WTC11 (cell line): ENCODE data around the gene TRIP13. TPM values are rescaled to one million over a fixed set of nuclear protein-coding genes. Genes with fewer than 3 reads are reported as not detected.

Experiments
- ATAC-seq: fragments of 200-7000 bp; cut with Tn5 transposase; 2 replicates; pipeline ENCODE4 v1.10.0; 2021; ENCODE audit warnings: mild to moderate bottlenecking, moderate library complexity
- CTCF ChIA-PET: fragments of 300-600 bp; sonication (Branson Sonifier 250); formaldehyde crosslinking; loops from one replicate; lab custom pipeline; 2021; ENCODE audit warnings: antibody characterized with exemption; lab: Charles Lee
- POLR2A ChIA-PET: fragments of 350-600 bp; sonication (Branson Sonifier 250); formaldehyde crosslinking; loops from one replicate; lab custom pipeline; 2021; ENCODE audit warnings: antibody characterized with exemption; lab: Charles Lee
- DNase-seq: peaks from one replicate; pipeline ENCODE4 v3.0.0; 2021; ENCODE audit warnings: low spot score
- H3K27ac Mint-ChIP-seq: 2 replicates; pipeline ENCODE4 v1.8.0; 2021; ENCODE audit warnings: mixed read lengths
- H3K27me3 Mint-ChIP-seq: 2 replicates; pipeline ENCODE4 v1.8.0; 2021; ENCODE audit warnings: low read depth, mild to moderate bottlenecking, moderate library complexity, mixed read lengths
- H3K36me3 Mint-ChIP-seq: 2 replicates; pipeline ENCODE4 v1.8.0; 2021; ENCODE audit warnings: mixed read lengths
- H3K4me1 Mint-ChIP-seq: 2 replicates; pipeline ENCODE4 v1.8.0; 2022; ENCODE audit warnings: mixed read lengths
- H3K4me3 Mint-ChIP-seq: 2 replicates; pipeline ENCODE4 v1.8.0; 2021; ENCODE audit warnings: mild to moderate bottlenecking, moderate library complexity, mixed read lengths
- H3K9me3 Mint-ChIP-seq: 2 replicates; pipeline ENCODE4 v1.8.0; 2021; ENCODE audit warnings: mixed read lengths
- CDX4 ChIP-seq: fragments of 250-450 bp; sonication (Bioruptor Pico); IDR thresholded peaks from 2 replicates; pipeline ENCODE4 v1.9.0; 2021; ENCODE audit warnings: moderate library complexity, mild to moderate bottlenecking, inconsistent platforms, borderline replicate concordance
- E2F1 ChIP-seq: sonication (generic); formaldehyde crosslinking; IDR thresholded peaks from 2 replicates; pipeline ENCODE4 v1.8.0; 2022; ENCODE audit warnings: mild to moderate bottlenecking, missing genetic modification reagents
- E2F4 ChIP-seq: sonication (generic); formaldehyde crosslinking; IDR thresholded peaks from 2 replicates; pipeline ENCODE4 v1.8.1; 2022; ENCODE audit warnings: low read depth, mild to moderate bottlenecking, moderate library complexity, missing genetic modification reagents, borderline replicate concordance
- ELF4 ChIP-seq: sonication (generic); formaldehyde crosslinking; IDR thresholded peaks from 2 replicates; pipeline ENCODE4 v1.8.1; 2022; ENCODE audit warnings: low read depth, mild to moderate bottlenecking, moderate library complexity, missing genetic modification reagents
- GABPB1 ChIP-seq: sonication (generic); formaldehyde crosslinking; IDR thresholded peaks from 2 replicates; pipeline ENCODE4 v1.8.1; 2023; ENCODE audit warnings: mild to moderate bottlenecking, missing genetic modification reagents
- HMGA2 ChIP-seq: fragments of 250-450 bp; sonication (Bioruptor Pico); IDR thresholded peaks from 2 replicates; pipeline ENCODE4 v1.4.0; 2021; ENCODE audit warnings: mild to moderate bottlenecking, moderate library complexity
- IRF1 ChIP-seq: sonication (generic); formaldehyde crosslinking; IDR thresholded peaks from 2 replicates; pipeline ENCODE4 v1.8.0; 2023; ENCODE audit warnings: missing genetic modification reagents
- KAT7 ChIP-seq: sonication (generic); formaldehyde crosslinking; IDR thresholded peaks from 2 replicates; pipeline ENCODE4 v1.8.1; 2023; ENCODE audit warnings: missing genetic modification reagents, mild to moderate bottlenecking, borderline replicate concordance
- NR1H2 ChIP-seq: sonication (generic); formaldehyde crosslinking; IDR thresholded peaks from 2 replicates; pipeline ENCODE4 v1.9.0; 2021; ENCODE audit warnings: mild to moderate bottlenecking, moderate library complexity, missing genetic modification reagents
- NR3C1 ChIP-seq: sonication (generic); formaldehyde crosslinking; conservative IDR thresholded peaks from 2 replicates; pipeline ENCODE4 v1.8.1; 2023; ENCODE audit warnings: low read depth, mild to moderate bottlenecking, missing genetic modification reagents
- OVOL2 ChIP-seq: fragments of 250-450 bp; sonication (Bioruptor Pico); IDR thresholded peaks from 2 replicates; pipeline ENCODE4 v1.9.0; 2021; ENCODE audit warnings: mild to moderate bottlenecking, borderline replicate concordance
- PRDM15 ChIP-seq: sonication (generic); formaldehyde crosslinking; IDR thresholded peaks from 2 replicates; pipeline ENCODE4 v1.8.0; 2022; ENCODE audit warnings: missing genetic modification reagents
- PREB ChIP-seq: sonication (generic); formaldehyde crosslinking; IDR thresholded peaks from 2 replicates; pipeline ENCODE4 v1.8.1; 2022; ENCODE audit warnings: mild to moderate bottlenecking, missing genetic modification reagents, moderate library complexity, borderline replicate concordance
- RELA ChIP-seq: sonication (generic); formaldehyde crosslinking; IDR thresholded peaks from 2 replicates; pipeline ENCODE4 v1.8.1; 2022; ENCODE audit warnings: missing genetic modification reagents, mild to moderate bottlenecking, borderline replicate concordance
- ZNF263 ChIP-seq: sonication (generic); formaldehyde crosslinking; IDR thresholded peaks from 2 replicates; pipeline ENCODE4 v1.8.1; 2022; ENCODE audit warnings: low read depth, mild to moderate bottlenecking, moderate library complexity, missing genetic modification reagents
- ZNF396 ChIP-seq: fragments of 250-450 bp; sonication (Bioruptor Pico); IDR thresholded peaks from 2 replicates; pipeline ENCODE4 v1.8.0; 2021; ENCODE audit warnings: mild to moderate bottlenecking, moderate library complexity, borderline replicate concordance
- ZNF512 ChIP-seq: sonication (generic); formaldehyde crosslinking; IDR thresholded peaks from 2 replicates; pipeline ENCODE4 v1.8.1; 2022; ENCODE audit warnings: missing genetic modification reagents, borderline replicate concordance
- total RNA-seq: library from RNA; stranded (reverse); gene quantifications from 3 replicates; pipeline ENCODE4 v1.2.3, GENCODE V29; 2021

TRIP13 gene
- total RNA-seq, 1 experiment from 2014 or later = 33.7 TPM

GRCh38 chr5:884345-885126 lies 8.1 kb upstream of the TRIP13 start:
- ChIA-PET CTCF (interaction anchor here (1.2 kb wide), 1 partner anchor 39 kb away, joined by 3 read pairs; no protein-coding TSS in a partner anchor), POLR2A (no interaction called here)
- Mint-ChIP-seq H3K27ac (no peak overlapping the region), H3K4me1 (no peaks in the 10 kb centered on the region), H3K27me3 (no peaks in the 10 kb centered on the region), H3K36me3 (peaks cover 90% of the 10 kb centered on the region), H3K4me3 (no peak overlapping the region), H3K9me3 (peaks cover 5% of the 10 kb centered on the region)
- DNase-seq (no peak), ATAC-seq (no peak)
- TF ChIP-seq E2F1 (CRISPR knock-in tag) = no peak
- TF ChIP-seq PRDM15 = no peak

- Mint-ChIP-seq H3K4me3 (no peak overlapping the region), H3K9me3 (peaks cover 5% of the 10 kb centered on the region), H3K36me3 (peaks cover 95% of the 10 kb centered on the region), H3K27me3 (no peaks in the 10 kb centered on the region), H3K4me1 (no peaks in the 10 kb centered on the region), H3K27ac (no peak overlapping the region)
- ATAC-seq = no peak
- ChIA-PET POLR2A (no interaction called here), CTCF (interaction anchor here (1.2 kb wide), 1 partner anchor 38 kb away, joined by 3 read pairs; no protein-coding TSS in a partner anchor)
- no peak for DNase-seq
- TF ChIP-seq GABPB1 (CRISPR knock-in tag) (no peak), NR3C1 (CRISPR knock-in tag) (no peak), ZNF263 (CRISPR knock-in tag) (no peak), KAT7 (no peak), ZNF512 (CRISPR knock-in tag) (no peak), E2F1 (CRISPR knock-in tag) (no peak), ELF4 (no peak), IRF1 (no peak), PREB (CRISPR knock-in tag) (no peak), OVOL2 (CRISPR knock-in tag) (no peak), CDX4 (CRISPR knock-in tag) (no peak), HMGA2 (no peak), PRDM15 (no peak), NR1H2 (CRISPR knock-in tag) (no peak), ZNF396 (CRISPR knock-in tag) (no peak), RELA (CRISPR knock-in tag) (no peak), E2F4 (CRISPR knock-in tag) (no peak)
Observed at GRCh38 chr5:885127-885442, 7.6 kb upstream of the TRIP13 start.
